Inflammatory macrophage (primary cell): ENCODE results near the gene PDE4D.

ENCODE experiments used
- DNase-seq, 2 donors: peaks; one replicate each; pipeline ENCODE4 v3.0.0-alpha.2; 2020 to 2022

PDE4D gene

GRCh38 chr5:59238126-59238902 lies 655.2 kb downstream of the PDE4D start:
- no peak for DNase-seq

GRCh38 chr5:59236986-59237385 lies 656.5 kb downstream of the PDE4D start:
- DNase-seq = no peak

GRCh38 chr5:59236448-59236847 lies 657.1 kb downstream of the PDE4D start:
- no peak for DNase-seq

- DNase-seq = no peak
Measured at GRCh38 chr5:59234236-59234635, 659.3 kb downstream of the PDE4D start.

- no peak for DNase-seq
Measured at GRCh38 chr5:59231221-59231931, 662.1 kb downstream of the PDE4D start.

GRCh38 chr5:59222687-59223511 lies 670.6 kb downstream of the PDE4D start:
- DNase-seq = no peak

- DNase-seq = no peak
Measured at GRCh38 chr5:59221769-59222168, 671.8 kb downstream of the PDE4D start.

- peak in 1 of 2 donors; percentile 44 for DNase-seq
Measured at GRCh38 chr5:59218424-59219045, 675.0 kb downstream of the PDE4D start.

GRCh38 chr5:59216841-59217240 lies 676.7 kb downstream of the PDE4D start:
- DNase-seq = no peak

GRCh38 chr5:59212596-59212995 lies 680.9 kb downstream of the PDE4D start:
- no peak for DNase-seq

GRCh38 chr5:59209758-59210359 lies 683.7 kb downstream of the PDE4D start:
- no peak for DNase-seq

- DNase-seq = no peak
Measured at GRCh38 chr5:59208474-59208873, 685.1 kb downstream of the PDE4D start.

- no peak for DNase-seq
Measured at GRCh38 chr5:59207401-59207800, 686.1 kb downstream of the PDE4D start.

- DNase-seq = no peak
Measured at GRCh38 chr5:59206132-59206581, 687.4 kb downstream of the PDE4D start.

- no peak for DNase-seq
Measured at GRCh38 chr5:59204114-59204897, 689.2 kb downstream of the PDE4D start.

GRCh38 chr5:59199868-59200267 lies 693.7 kb downstream of the PDE4D start:
- no peak for DNase-seq

GRCh38 chr5:59198832-59199231 lies 694.7 kb downstream of the PDE4D start:
- no peak for DNase-seq

GRCh38 chr5:59198365-59198764 lies 695.2 kb downstream of the PDE4D start:
- DNase-seq = no peak

- no peak for DNase-seq
Measured at GRCh38 chr5:59197911-59198310, 695.6 kb downstream of the PDE4D start.

- no peak for DNase-seq
Measured at GRCh38 chr5:59193616-59194319, 699.8 kb downstream of the PDE4D start.

- no peak for DNase-seq
Measured at GRCh38 chr5:59190746-59191145, 702.8 kb downstream of the PDE4D start.
